HL-60 (cell line): ENCODE data around the gene DMBT1.

Source experiments
- CTCF ChIP-seq: IDR thresholded peaks from one replicate; pipeline ENCODE4 v1.5.1; 2011; ENCODE audit warnings: low read length, control low read depth, inconsistent platforms; ENCODE audit not compliant: insufficient read depth
- GABPA ChIP-seq: IDR thresholded peaks from 2 replicates; pipeline ENCODE4 v1.6.1; 2012; ENCODE audit warnings: low read depth
- POLR2AphosphoS5 ChIP-seq: IDR thresholded peaks from 2 replicates; pipeline ENCODE4 v1.6.1; 2012; ENCODE audit warnings: low read depth
- REST ChIP-seq: IDR thresholded peaks from 2 replicates; pipeline ENCODE4 v1.6.1; 2012; ENCODE audit warnings: low read depth; ENCODE audit not compliant: insufficient replicate concordance

DNA sequence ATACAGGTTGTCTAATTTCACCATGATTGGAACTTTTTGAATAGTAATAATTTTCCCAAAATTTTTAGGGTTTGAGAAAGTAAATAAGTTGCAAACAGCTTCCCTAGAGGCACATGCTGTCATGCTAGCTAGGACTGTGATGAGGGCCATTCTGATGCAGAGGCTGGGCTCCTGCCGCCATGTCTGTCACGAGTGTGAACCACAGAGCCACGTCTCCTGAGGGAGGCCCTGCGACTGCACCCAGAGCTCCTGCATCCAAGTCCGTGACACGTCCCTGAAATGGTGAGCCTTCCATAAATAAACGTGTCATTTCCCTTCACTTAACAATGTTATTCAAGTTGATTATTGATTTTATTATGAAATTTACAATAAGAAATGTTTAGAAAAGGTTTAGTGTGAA, 99.1 kb downstream of the DMBT1 start:
- no peak for TF ChIP-seq CTCF
- TF ChIP-seq POLR2AphosphoS5: no peak
- no peak for TF ChIP-seq GABPA
- no peak for TF ChIP-seq REST
